GM19238 (cell line): ENCODE measurements around the gene C1QC.

ENCODE experiments used
- DNase-seq: peaks from one replicate; pipeline ENCODE4 v3.0.0; 2011; ENCODE audit warnings: low spot score; ENCODE audit not compliant: insufficient read length

The C1QC gene

GRCh38 chr1:22643381-22643780, at the start of gene C1QC:
Gene C1QC (plus strand): TSS chr1:22643633. CDS start chr1:22644024, 391 bp downstream.
- DNase-seq = no peak

- DNase-seq = no peak
These were observed 49.0 kb upstream of the C1QC start for GRCh38 chr1:22594396-22594795.

- no peak for DNase-seq
These were observed 48.3 kb upstream of the C1QC start for GRCh38 chr1:22595108-22595507.

GRCh38 chr1:22597301-22597965, 46.0 kb upstream of the C1QC start:
- no peak for DNase-seq

GRCh38 chr1:22597996-22598395, 45.4 kb upstream of the C1QC start:
- no peak for DNase-seq

GRCh38 chr1:22598736-22599135, 44.7 kb upstream of the C1QC start:
- DNase-seq = no peak

GRCh38 chr1:22600071-22600816, 43.2 kb upstream of the C1QC start:
- DNase-seq = no peak

- no peak for DNase-seq
These were observed 42.4 kb upstream of the C1QC start for GRCh38 chr1:22600817-22601605.

- DNase-seq = no peak
These were observed 41.8 kb upstream of the C1QC start for GRCh38 chr1:22601610-22602009.

GRCh38 chr1:22602060-22602740, 41.2 kb upstream of the C1QC start:
- DNase-seq = no peak

GRCh38 chr1:22606161-22606560, 37.3 kb upstream of the C1QC start:
- no peak for DNase-seq

- DNase-seq = no peak
These were observed 36.3 kb upstream of the C1QC start for GRCh38 chr1:22607154-22607553.

GRCh38 chr1:22608361-22608760, 35.1 kb upstream of the C1QC start:
- no peak for DNase-seq

- no peak for DNase-seq
These were observed 34.1 kb upstream of the C1QC start for GRCh38 chr1:22609291-22609690.

GRCh38 chr1:22611530-22611947, 31.9 kb upstream of the C1QC start:
- no peak for DNase-seq

- DNase-seq = no peak
These were observed 30.5 kb upstream of the C1QC start for GRCh38 chr1:22612671-22613571.

- DNase-seq = no peak
These were observed 29.9 kb upstream of the C1QC start for GRCh38 chr1:22613572-22613918.

- DNase-seq = no peak
These were observed 29.5 kb upstream of the C1QC start for GRCh38 chr1:22613951-22614350.

- DNase-seq = no peak
These were observed 27.5 kb upstream of the C1QC start for GRCh38 chr1:22615886-22616285.

- DNase-seq = no peak
These were observed 26.9 kb upstream of the C1QC start for GRCh38 chr1:22616571-22616970.

- DNase-seq = no peak
These were observed 25.4 kb upstream of the C1QC start for GRCh38 chr1:22618056-22618455.
